Ovary (tissue), 3 donors: Measurements from ENCODE around the gene CDC42EP4.

ENCODE experiments used
- CTCF ChIP-seq, 3 donors: fragments of 450-650 bp in 2 of 3; fragments of 200-600 bp in 1 of 3; IDR thresholded peaks; one replicate each; pipeline versions ENCODE4 v1.5.1 to v1.8.0; 2016 to 2022; ENCODE audit warnings: antibody characterized with exemption in 3 of 3, mild to moderate bottlenecking in 1 of 3
- EP300 ChIP-seq: sonication (generic); formaldehyde crosslinking; IDR thresholded peaks from one replicate; pipeline ENCODE4 v1.6.1; 2017; ENCODE audit warnings: antibody characterized with exemption
- donor health status: DM: no; HTN: no; CAD: no.

- TF ChIP-seq CTCF (IDR thresholded peaks at IDR 0.05): no peak
- no peak for TF ChIP-seq EP300
Measured at GRCh38 chr17:73311781-73312641, at the start of gene CDC42EP4.
